NCI-H1694 treated with DMSO at 0.1 percent for 48 hours (cell line): ENCODE results near the gene PLA2G6.

Source experiments
- DNase-seq: peaks from one replicate; lab custom pipeline; 2025; lab: John Stamatoyannopoulos, UW

PLA2G6 gene

GRCh38 chr22:38070250-38070921 lies 111.2 kb downstream of the PLA2G6 start:
- DNase-seq, result no peak

- DNase-seq, result peak; percentile 28
These were observed 112.0 kb downstream of the PLA2G6 start for GRCh38 chr22:38069372-38070249.

- no peak for DNase-seq
These were observed 112.8 kb downstream of the PLA2G6 start for GRCh38 chr22:38068641-38069371.

- no peak for DNase-seq
These were observed 113.8 kb downstream of the PLA2G6 start for GRCh38 chr22:38067761-38068360.

GRCh38 chr22:38067028-38067415 lies 114.6 kb downstream of the PLA2G6 start:
- DNase-seq, result no peak

- no peak for DNase-seq
These were observed 115.1 kb downstream of the PLA2G6 start for GRCh38 chr22:38066381-38067027.

- DNase-seq, result no peak
These were observed 116.1 kb downstream of the PLA2G6 start for GRCh38 chr22:38065539-38065938.

GRCh38 chr22:38062791-38063190 lies 118.8 kb downstream of the PLA2G6 start:
- DNase-seq, result no peak
